Heart left ventricle (tissue), 16 donors: ENCODE results near the gene BCAM. TPM values are rescaled to one million over a fixed set of nuclear protein-coding genes. Genes with fewer than 3 reads are reported as not detected.
A peak's percentile ranks its signal among the peaks of the same experiment; 100 is the strongest.

Experiments
- ATAC-seq, 4 donors: fragments of 200-7000 bp; cut with Tn5 transposase; one replicate each; pipeline ENCODE4 v1.9.1; 2020 to 2022; ENCODE audit warnings: moderate library complexity in 4 of 4, mild to moderate bottlenecking in 3 of 4, moderate number of reproducible peaks in 1 of 4
- DNase-seq, 5 donors: peaks; one replicate each; pipeline ENCODE4 v3.0.0-alpha.2; 2020
- H3K27ac ChIP-seq, 12 donors: fragments of 200-600 bp; sonication (generic) in 4 of 12; one replicate each; pipeline versions ENCODE4 v1.5.0 to v1.8.0; 2016 to 2022; ENCODE audit warnings: mild to moderate bottlenecking in 2 of 12
- H3K27me3 ChIP-seq, 9 donors: fragments of 200-600 bp; sonication (generic) in 2 of 9; one replicate each; pipeline versions ENCODE4 v1.5.1 to v1.8.0; 2016 to 2022; ENCODE audit warnings: mild to moderate bottlenecking in 3 of 9
- H3K36me3 ChIP-seq, 9 donors: fragments of 200-600 bp; sonication (generic) in 2 of 9; one replicate each; pipeline versions ENCODE4 v1.5.0 to v1.8.0; 2018 to 2022; ENCODE audit warnings: mild to moderate bottlenecking in 2 of 9
- H3K4me1 ChIP-seq, 12 donors: fragments of 200-600 bp; sonication (generic) in 4 of 12; one replicate each; pipeline versions ENCODE4 v1.5.0 to v1.8.0; 2016 to 2022; ENCODE audit warnings: mild to moderate bottlenecking in 3 of 12
- H3K4me3 ChIP-seq, 12 donors: fragments of 200-600 bp; sonication (generic) in 4 of 12; one replicate each; pipeline versions ENCODE4 v1.5.0 to v1.8.0; 2017 to 2022; ENCODE audit warnings: mild to moderate bottlenecking in 9 of 12, moderate library complexity in 4 of 12
- H3K9me3 ChIP-seq, 12 donors: fragments of 200-600 bp; sonication (generic) in 4 of 12; one replicate each; pipeline versions ENCODE4 v1.5.0 to v1.8.0; 2016 to 2022; ENCODE audit warnings: mild to moderate bottlenecking in 1 of 12
- CTCF ChIP-seq, 12 donors: fragments of 200-600 bp; sonication (generic) in 4 of 12; IDR thresholded peaks; one replicate each; pipeline versions ENCODE4 v1.5.0 to v1.8.0; 2018 to 2022; ENCODE audit warnings: antibody characterized with exemption in 12 of 12, mild to moderate bottlenecking in 5 of 12
- POLR2A ChIP-seq, 2 donors: fragments of 450-650 bp; IDR thresholded peaks; one replicate each; pipeline ENCODE4 v1.6.1; 2017; ENCODE audit warnings: antibody characterized with exemption in 2 of 2, mild to moderate bottlenecking in 2 of 2, moderate library complexity in 2 of 2
- WGBS, 4 donors: extraction: QIAGEN DNeasy Blood & Tissue Kit in 2 of 4; methylation state at CpG; one replicate each; pipeline versions ENCODE4 v1.1.5 to v1.1.7; 2013 to 2018; 5-methylcytosine and 5-hydroxymethylcytosine counted together
- intact Hi-C, 10 donors: fragments of 100-400 bp; cut with DNase I; formaldehyde crosslinking; loops; one replicate each; pipeline versions ENCODE4 v1.11.1 to v1.14.2; 2022
- polyA plus RNA-seq, 2 donors: library from polyadenylated mRNA; stranded (reverse); fragments of 200-250 nt; gene quantifications; one replicate each; pipeline ENCODE4 v1.2.3, GENCODE V29; 2013
- total RNA-seq, 9 donors: library from RNA; depleted of rRNA in 2 of 9; stranded (reverse); fragments of >200 nt in 2 of 9; fragmentation: NEBNext Ultra II Directional in 3 of 9; extraction: Animal tissue kit (Norgen Biotek cat#: 25700) in 3 of 9; gene quantifications; one replicate each; pipeline versions ENCODE4 v1.1.0 to v1.2.4, GENCODE V29; 2016 to 2023
- donor health status: ischemic (EF 13 %, LVEDD 7.1; RV severe dilation, severe dysfunction).
- donor health status: healthy with polysubstance abuse.
- donor health status: DM: no; HTN: yes; CAD: no.
- donor health status: DM: no; HTN: no; CAD: no.
- donor health status: ischemic (EF 25% LVEDD 6.9; RV normal size, moderate dysfunction).
- donor health status: ischemic (EF 25% LVEDD 5.7; RV mildly dilated, moderate dysfunction).
- donor health status: healthy.
- donor health status: DM: yes; HTN: yes; CAD: no.
- donor health status: ischemic (EF 35%, LVEDD 5.7; RV mildly dilated, moderate dysfunction).
- donor health status: nonischemic (EF 11% LVEDD 7.7; RV severe dilation, severe dysfunction).
- donor health status: DM: yes; HTN: yes; CAD: no.
- donor health status: PGD.
- donor health status: ischemic (EF 29% LVEDD 5.4; RV normal size, mild dysfunction).
- donor health status: nonischemic (EF 23%, LVEDD 6.1; RV moderate dilation, normal function).

BCAM gene
- total and polyA plus RNA-seq, 11 donors: 50.9 to 160 (median 94.3) TPM

- ATAC-seq (no peak), DNase-seq (no peak)
- Histone ChIP-seq H3K27ac (no peak overlapping the region), H3K27me3 (peaks cover 0 to 10% (median 5%) of the 10 kb centered on the region in 9 donors), H3K4me1 (peaks cover 0 to 17% (median 1%) of the 10 kb centered on the region in 12 donors), H3K4me3 (no peak overlapping the region), H3K36me3 (no peaks in the 10 kb centered on the region), H3K9me3 (peaks cover 0 to 8% (median 0%) of the 10 kb centered on the region in 12 donors)
- WGBS, 4 donors: 52 to 71% (median 56%) methylated on average over 3 of the region's 3 CpGs
- TF ChIP-seq POLR2A (IDR thresholded peaks at IDR 0.05) (no peak), CTCF (IDR thresholded peaks at IDR 0.05) (no peak)
- intact Hi-C loops: loop anchor here in 5 of 10 donors (5.0 to 10.0 kb wide), 3 partner anchors 86 to 201 kb away; no protein-coding TSS in a partner anchor
Measured at GRCh38 chr19:44772959-44773358, 35.9 kb upstream of the BCAM start.

- Histone ChIP-seq H3K9me3 (no peaks in the 10 kb centered on the region), H3K27me3 (peaks cover 0 to 13% (median 6%) of the 10 kb centered on the region in 9 donors), H3K4me3 (no peak overlapping the region), H3K36me3 (no peaks in the 10 kb centered on the region), H3K27ac (no peak overlapping the region), H3K4me1 (peaks cover 0 to 9% (median 0%) of the 10 kb centered on the region in 12 donors)
- no peak for TF ChIP-seq POLR2A (IDR thresholded peaks at IDR 0.05)
- no peak for TF ChIP-seq CTCF (IDR thresholded peaks at IDR 0.05)
- intact Hi-C loops: loop anchor here in 2 of 10 donors (10.0 kb wide), 1 partner anchor 201 kb away; no protein-coding TSS in a partner anchor
- 89 to 94% (median 92%) methylated on average over 6 of the region's 6 CpGs for WGBS, 4 donors
- ATAC-seq (no peak), DNase-seq (no peak)
Measured at GRCh38 chr19:44775676-44776240, 33.1 kb upstream of the BCAM start.

- H3K4me3 ChIP-seq: no peak overlapping the region
- H3K9me3 ChIP-seq: no peaks in the 10 kb centered on the region
- DNase-seq (no peak), ATAC-seq (peak in 2 of 4 donors; percentile 19 to 31)
- H3K27me3 ChIP-seq: peaks cover 0 to 13% (median 6%) of the 10 kb centered on the region in 9 donors
- TF ChIP-seq POLR2A (IDR thresholded peaks at IDR 0.05) (no peak), CTCF (IDR thresholded peaks at IDR 0.05) (no peak)
- no peaks in the 10 kb centered on the region for H3K36me3 ChIP-seq
- no peak overlapping the region for H3K27ac ChIP-seq
- intact Hi-C loops: loop anchor here in 2 of 10 donors (10.0 kb wide), 1 partner anchor 202 kb away; no protein-coding TSS in a partner anchor
- H3K4me1 ChIP-seq: peaks cover 0 to 6% (median 0%) of the 10 kb centered on the region in 12 donors
- 91 to 94% (median 93%) methylated on average over 23 of the region's 23 CpGs for whole genome bisulfite sequencing, 4 donors
Measured at GRCh38 chr19:44776402-44777096, 32.4 kb upstream of the BCAM start.

GRCh38 chr19:44777715-44778347, 31.1 kb upstream of the BCAM start, which contains the start of gene CBLC:
CBLC (plus strand) TSS chr19:44777890; CDS start chr19:44777932, 42 bp downstream.
- Histone ChIP-seq H3K27me3 (peaks cover 0 to 13% (median 6%) of the 10 kb centered on the region in 9 donors), H3K4me3 (no peak within 1 kb of the TSS), H3K36me3 (no peaks in the 10 kb centered on the region), H3K4me1 (peaks cover 0 to 6% (median 0%) of the 10 kb centered on the region in 12 donors), H3K9me3 (no peaks in the 10 kb centered on the region), H3K27ac (no peak within 1 kb of the TSS)
- DNase-seq (no peak), ATAC-seq (peak in 2 of 4 donors; percentile 55 to 62)
- TF ChIP-seq POLR2A (IDR thresholded peaks at IDR 0.05) (no peak), CTCF (IDR thresholded peaks at IDR 0.05) (peak in 2 of 12 donors; percentile 9 to 19)
- intact Hi-C loops: loop anchor here in 2 of 10 donors (10.0 kb wide), 1 partner anchor 203 kb away; no protein-coding TSS in a partner anchor
- WGBS, 4 donors: 16 to 17% (median 17%) methylated on average over 8 to 47 of the region's 47 CpGs
